ENCODE measurements around the gene PBX1. TPM values are rescaled to one million over a fixed set of nuclear protein-coding genes. Genes with fewer than 3 reads are reported as not detected.

Gene PBX1
- polyA plus RNA-seq, 3 donors = 0.07 TPM; not detected in 2

- no peaks in the 10 kb centered on the region for H4K20me1 ChIP-seq (ENCODE audit: insufficient read depth, low read length)
- no peaks in the 10 kb centered on the region for H3K36me3 Mint-ChIP-seq
- no peak for TF ChIP-seq CTCF (IDR thresholded peaks at IDR 0.05)
- no CpG with 5 or more reads among the region's 4 CpGs for WGBS (ENCODE audit: insufficient coverage)
- no peak overlapping the region for H2AFZ ChIP-seq (ENCODE audit: insufficient read depth, low read depth, low read length, poor library complexity, severe bottlenecking)
- no peak overlapping the region for H3K9ac ChIP-seq (ENCODE audit: insufficient read depth, low read length, poor library complexity, severe bottlenecking)
- peaks cover 9 to 17% of the 10 kb centered on the region in 2 donors for H3K27me3 ChIP-seq (ENCODE audit: control insufficient read depth in 2 of 2, insufficient read depth in 2 of 2, low read length in 2 of 2)
- no peak for DNase-seq
- peaks cover 14 to 36% (median 30%) of the 10 kb centered on the region in 3 donors for H3K27me3 Mint-ChIP-seq (ENCODE audit: low read depth in 3 of 3)
- intact Hi-C loops (cut with micrococcal nuclease) = no loop called here
- no peak overlapping the region for H3K27ac ChIP-seq (ENCODE audit: low read depth in 1 of 2, low read length in 2 of 2)
- H3K4me3 ChIP-seq (replicated peaks in 1 of 3; ENCODE audit: low read depth in 2 of 3, low read length in 3 of 3) = no peak overlapping the region
- H3K4me1 Mint-ChIP-seq = peaks cover 8% of the 10 kb centered on the region
- no peaks in the 10 kb centered on the region for H3K4me1 ChIP-seq (ENCODE audit: control insufficient read depth in 1 of 2, insufficient read depth in 2 of 2, low read length in 2 of 2)
- H3K4me3 Mint-ChIP-seq = no peak overlapping the region
- no peak overlapping the region for H3K27ac Mint-ChIP-seq
- no peaks in the 10 kb centered on the region for H3K36me3 ChIP-seq (replicated peaks in 1 of 2; ENCODE audit: control insufficient read depth in 1 of 2, insufficient read depth in 2 of 2, low read length in 2 of 2)
- peaks cover 0 to 7% (median 3%) of the 10 kb centered on the region in 7 donors for H3K9me3 Mint-ChIP-seq
- H3K79me2 ChIP-seq (ENCODE audit: insufficient read depth, low read length) = no peaks in the 10 kb centered on the region
- no peaks in the 10 kb centered on the region for H3K9me3 ChIP-seq (replicated peaks in 1 of 2; ENCODE audit: control insufficient read depth in 1 of 2, insufficient read depth in 1 of 2, low read length in 2 of 2)
- H3K4me2 ChIP-seq (replicated peaks; ENCODE audit: extremely low read depth, low read length, poor library complexity, severe bottlenecking) = no peak overlapping the region
These were observed 90.2 kb downstream of the PBX1 start for GRCh38 chr1:164649146-164649545.

- Mint-ChIP-seq H3K4me3 (no peak overlapping the region), H3K36me3 (no peaks in the 10 kb centered on the region), H3K27me3 (ENCODE audit: low read depth in 3 of 3) (peaks cover 14 to 36% (median 30%) of the 10 kb centered on the region in 3 donors), H3K4me1 (peaks cover 8% of the 10 kb centered on the region), H3K9me3 (peaks cover 0 to 7% (median 3%) of the 10 kb centered on the region in 7 donors), H3K27ac (no peak overlapping the region)
- no peaks in the 10 kb centered on the region for H3K4me1 ChIP-seq (ENCODE audit: control insufficient read depth in 1 of 2, insufficient read depth in 2 of 2, low read length in 2 of 2)
- TF ChIP-seq CTCF (IDR thresholded peaks at IDR 0.05) = no peak
- no peaks in the 10 kb centered on the region for H3K79me2 ChIP-seq (ENCODE audit: insufficient read depth, low read length)
- H3K9me3 ChIP-seq (replicated peaks in 1 of 2; ENCODE audit: control insufficient read depth in 1 of 2, insufficient read depth in 1 of 2, low read length in 2 of 2) = no peaks in the 10 kb centered on the region
- WGBS (ENCODE audit: insufficient coverage) = no CpG with 5 or more reads among the region's 2 CpGs
- no peak overlapping the region for H3K9ac ChIP-seq (ENCODE audit: insufficient read depth, low read length, poor library complexity, severe bottlenecking)
- no peak overlapping the region for H3K27ac ChIP-seq (ENCODE audit: low read depth in 1 of 2, low read length in 2 of 2)
- intact Hi-C loops (cut with micrococcal nuclease) = no loop called here
- H2AFZ ChIP-seq (ENCODE audit: insufficient read depth, low read depth, low read length, poor library complexity, severe bottlenecking) = no peak overlapping the region
- H3K36me3 ChIP-seq (replicated peaks in 1 of 2; ENCODE audit: control insufficient read depth in 1 of 2, insufficient read depth in 2 of 2, low read length in 2 of 2) = no peaks in the 10 kb centered on the region
- H4K20me1 ChIP-seq (ENCODE audit: insufficient read depth, low read length) = no peaks in the 10 kb centered on the region
- H3K27me3 ChIP-seq (ENCODE audit: control insufficient read depth in 2 of 2, insufficient read depth in 2 of 2, low read length in 2 of 2) = peaks cover 9 to 17% of the 10 kb centered on the region in 2 donors
- H3K4me3 ChIP-seq (replicated peaks in 1 of 3; ENCODE audit: low read depth in 2 of 3, low read length in 3 of 3) = no peak overlapping the region
- no peak for DNase-seq
- no peak overlapping the region for H3K4me2 ChIP-seq (replicated peaks; ENCODE audit: extremely low read depth, low read length, poor library complexity, severe bottlenecking)
These were observed 91.5 kb downstream of the PBX1 start for GRCh38 chr1:164650531-164650930.

Data from CD14-positive monocyte (primary cell).